ENCODE measurements around the gene PCP2. TPM values are rescaled to one million over a fixed set of nuclear protein-coding genes. Genes with fewer than 3 reads are reported as not detected.

PCP2 gene
- total RNA-seq, 1 donor, result not detected

DNA sequence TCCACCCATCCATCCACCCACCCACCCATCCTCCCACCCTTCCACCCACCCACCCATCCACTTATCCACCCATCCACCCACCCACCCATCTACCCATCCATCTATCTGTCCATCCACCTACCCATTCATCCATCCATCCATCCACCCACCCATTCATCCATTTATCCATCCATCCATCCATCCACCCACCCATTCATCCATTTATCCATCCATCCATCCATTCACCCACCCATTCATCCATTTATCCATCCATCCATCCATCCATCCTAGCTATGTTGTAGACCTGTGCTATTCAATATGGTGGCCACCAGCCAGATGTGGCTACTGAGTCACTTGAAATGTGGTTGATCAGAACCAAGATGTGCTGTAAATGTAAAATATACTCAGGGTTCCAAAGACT lies 32.8 kb downstream of the PCP2 start:
- Histone ChIP-seq H4K20me1 (ENCODE audit: insufficient read depth, low read length) (no peaks in the 10 kb centered on the region), H3K4me3 (ENCODE audit: insufficient read depth, low read length) (no peak overlapping the region), H2AFZ (ENCODE audit: low read length) (no peak overlapping the region), H3K36me3 (ENCODE audit: insufficient read depth, low read length) (no peaks in the 10 kb centered on the region), H3K4me2 (ENCODE audit: insufficient read depth, low read length) (no peak overlapping the region), H3K9me3 (ENCODE audit: low read depth, low read length) (no peaks in the 10 kb centered on the region), H3K4me1 (ENCODE audit: insufficient read depth, low read length) (no peaks in the 10 kb centered on the region), H3K79me2 (ENCODE audit: insufficient read depth, low read length) (no peaks in the 10 kb centered on the region), H3K27ac (ENCODE audit: low read depth, low read length) (no peak overlapping the region), H3K27me3 (ENCODE audit: insufficient read depth, low read length) (peaks cover 13% of the 10 kb centered on the region)
- peak; percentile 69 for DNase-seq (ENCODE audit: insufficient read length, low spot score, missing footprints)
- TF ChIP-seq, protein P1, sequence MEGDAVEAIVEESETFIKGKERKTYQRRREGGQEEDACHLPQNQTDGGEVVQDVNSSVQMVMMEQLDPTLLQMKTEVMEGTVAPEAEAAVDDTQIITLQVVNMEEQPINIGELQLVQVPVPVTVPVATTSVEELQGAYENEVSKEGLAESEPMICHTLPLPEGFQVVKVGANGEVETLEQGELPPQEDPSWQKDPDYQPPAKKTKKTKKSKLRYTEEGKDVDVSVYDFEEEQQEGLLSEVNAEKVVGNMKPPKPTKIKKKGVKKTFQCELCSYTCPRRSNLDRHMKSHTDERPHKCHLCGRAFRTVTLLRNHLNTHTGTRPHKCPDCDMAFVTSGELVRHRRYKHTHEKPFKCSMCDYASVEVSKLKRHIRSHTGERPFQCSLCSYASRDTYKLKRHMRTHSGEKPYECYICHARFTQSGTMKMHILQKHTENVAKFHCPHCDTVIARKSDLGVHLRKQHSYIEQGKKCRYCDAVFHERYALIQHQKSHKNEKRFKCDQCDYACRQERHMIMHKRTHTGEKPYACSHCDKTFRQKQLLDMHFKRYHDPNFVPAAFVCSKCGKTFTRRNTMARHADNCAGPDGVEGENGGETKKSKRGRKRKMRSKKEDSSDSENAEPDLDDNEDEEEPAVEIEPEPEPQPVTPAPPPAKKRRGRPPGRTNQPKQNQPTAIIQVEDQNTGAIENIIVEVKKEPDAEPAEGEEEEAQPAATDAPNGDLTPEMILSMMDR (IDR thresholded peaks at IDR 0.05; ENCODE audit: extremely low read depth, low read depth, low read length), result no peak

DNA sequence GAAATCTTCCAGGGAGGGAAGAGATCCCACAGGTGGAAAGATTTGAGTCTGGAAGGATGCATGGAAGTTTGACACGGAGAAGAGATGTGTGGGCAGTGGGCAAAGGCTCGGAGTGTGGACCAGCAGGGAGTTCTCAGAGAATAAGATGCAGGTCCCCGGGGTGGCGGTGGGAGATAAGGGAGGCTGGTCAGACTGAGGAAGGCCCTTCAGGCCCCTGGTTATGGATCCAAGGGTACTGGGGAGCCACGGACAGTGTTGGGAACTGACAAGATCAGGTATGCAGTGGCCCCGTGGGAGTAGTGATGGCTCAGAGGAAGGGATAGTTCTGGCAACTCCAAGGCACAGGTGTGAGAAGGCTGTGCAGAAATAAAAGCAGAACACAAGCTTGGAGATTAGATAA lies 35.3 kb downstream of the PCP2 start:
- Histone ChIP-seq H3K36me3 (ENCODE audit: insufficient read depth, low read length) (no peaks in the 10 kb centered on the region), H3K79me2 (ENCODE audit: insufficient read depth, low read length) (no peaks in the 10 kb centered on the region), H4K20me1 (ENCODE audit: insufficient read depth, low read length) (no peaks in the 10 kb centered on the region), H2AFZ (ENCODE audit: low read length) (no peak overlapping the region), H3K4me2 (ENCODE audit: insufficient read depth, low read length) (no peak overlapping the region), H3K4me3 (ENCODE audit: insufficient read depth, low read length) (no peak overlapping the region), H3K27me3 (ENCODE audit: insufficient read depth, low read length) (peaks cover 21% of the 10 kb centered on the region), H3K9me3 (ENCODE audit: low read depth, low read length) (no peaks in the 10 kb centered on the region), H3K4me1 (ENCODE audit: insufficient read depth, low read length) (no peaks in the 10 kb centered on the region), H3K27ac (ENCODE audit: low read depth, low read length) (no peak overlapping the region)
- peak; percentile 57 for DNase-seq (ENCODE audit: insufficient read length, low spot score, missing footprints)
- TF ChIP-seq, protein P1 (IDR thresholded peaks at IDR 0.05; ENCODE audit: extremely low read depth, low read depth, low read length), result no peak

- Histone ChIP-seq H3K4me2 (ENCODE audit: insufficient read depth, low read length) (no peak overlapping the region), H3K9me3 (ENCODE audit: low read depth, low read length) (no peaks in the 10 kb centered on the region), H3K79me2 (ENCODE audit: insufficient read depth, low read length) (no peaks in the 10 kb centered on the region), H4K20me1 (ENCODE audit: insufficient read depth, low read length) (no peaks in the 10 kb centered on the region), H3K4me1 (ENCODE audit: insufficient read depth, low read length) (no peaks in the 10 kb centered on the region), H2AFZ (ENCODE audit: low read length) (no peak overlapping the region), H3K4me3 (ENCODE audit: insufficient read depth, low read length) (no peak overlapping the region), H3K27ac (ENCODE audit: low read depth, low read length) (no peak overlapping the region), H3K27me3 (ENCODE audit: insufficient read depth, low read length) (peaks cover 21% of the 10 kb centered on the region), H3K36me3 (ENCODE audit: insufficient read depth, low read length) (no peaks in the 10 kb centered on the region)
- TF ChIP-seq, protein P1 (IDR thresholded peaks at IDR 0.05; ENCODE audit: extremely low read depth, low read depth, low read length), result no peak
- DNase-seq (ENCODE audit: insufficient read length, low spot score, missing footprints), result peak; percentile 80
Observed at GRCh38 chr19:7597689-7598088, 35.8 kb downstream of the PCP2 start.

DNA sequence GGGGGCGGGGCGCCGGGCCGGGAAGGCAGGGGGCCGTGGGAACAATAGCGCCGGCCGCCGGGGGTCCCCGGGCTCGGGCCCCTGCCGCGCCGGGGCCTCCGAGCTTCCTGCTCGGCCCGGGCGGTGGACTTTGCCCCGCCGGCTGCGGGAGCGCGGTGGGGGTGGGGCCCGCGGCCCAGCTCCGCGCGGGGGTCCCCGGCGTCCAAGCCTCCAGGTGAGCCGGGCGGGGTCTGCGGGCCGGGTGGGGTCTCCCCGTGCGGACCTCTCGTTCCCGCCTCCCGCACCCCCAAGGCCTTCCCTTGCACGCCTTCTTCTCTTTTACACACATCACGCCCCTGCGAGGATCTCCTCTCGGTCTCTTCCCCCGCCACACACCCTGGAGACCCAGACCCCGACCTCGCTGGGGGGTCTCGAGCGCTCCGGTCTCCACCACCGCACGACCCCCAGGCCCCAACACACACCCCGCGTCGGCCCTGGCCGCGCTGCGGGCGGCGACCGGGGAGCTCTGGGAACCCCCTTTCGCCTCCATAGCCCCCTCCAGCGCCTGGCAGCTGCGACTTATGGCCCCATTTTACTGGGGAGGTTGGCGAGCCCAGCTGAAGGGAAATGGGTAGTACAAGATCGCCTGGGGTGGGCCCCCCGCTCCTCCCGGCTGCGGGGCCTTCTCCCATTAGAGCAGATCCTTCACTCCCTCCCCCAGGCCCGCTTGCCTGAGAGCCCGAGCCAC lies 37.1 kb downstream of the PCP2 start:
- Histone ChIP-seq H3K4me3 (ENCODE audit: insufficient read depth, low read length) (no peak overlapping the region), H4K20me1 (ENCODE audit: insufficient read depth, low read length) (no peaks in the 10 kb centered on the region), H3K79me2 (ENCODE audit: insufficient read depth, low read length) (no peaks in the 10 kb centered on the region), H2AFZ (ENCODE audit: low read length) (no peak overlapping the region), H3K9me3 (ENCODE audit: low read depth, low read length) (no peaks in the 10 kb centered on the region), H3K4me1 (ENCODE audit: insufficient read depth, low read length) (no peaks in the 10 kb centered on the region), H3K27me3 (ENCODE audit: insufficient read depth, low read length) (peaks cover 21% of the 10 kb centered on the region), H3K36me3 (ENCODE audit: insufficient read depth, low read length) (no peaks in the 10 kb centered on the region), H3K27ac (ENCODE audit: low read depth, low read length) (no peak overlapping the region), H3K4me2 (ENCODE audit: insufficient read depth, low read length) (no peak overlapping the region)
- peak; percentile 64 for DNase-seq (ENCODE audit: insufficient read length, low spot score, missing footprints)
- TF ChIP-seq, protein P1 (IDR thresholded peaks at IDR 0.05; ENCODE audit: extremely low read depth, low read depth, low read length), result no peak

All from osteoblast (primary cell).